Myocyte (in vitro differentiated cells): ENCODE data around the gene CD68. TPM values are rescaled to one million over a fixed set of nuclear protein-coding genes. Genes with fewer than 3 reads are reported as not detected.
"Not testable (repeated sequence)": the region's sequence is repeated elsewhere in the genome, so short reads cannot be mapped to it uniquely, and the experiment has no call there.

Experiments used
- DNase-seq: peaks from one replicate; pipeline ENCODE4 v3.0.0-alpha.2; 2012; ENCODE audit warnings: low read depth
- total RNA-seq: library from RNA; depleted of rRNA; stranded (reverse); fragments of >200 nt; gene quantifications from 2 replicates; pipeline ENCODE4 v1.2.3, GENCODE V29; 2014

The CD68 gene
- total RNA-seq, 1 donor from 2014 or later = 7.6 TPM

- DNase-seq = no peak
Observed at GRCh38 chr17:7580604-7581575, 1.5 kb downstream of the CD68 start.

GRCh38 chr17:7582396-7583252, 3.2 kb downstream of the CD68 start:
- no peak for DNase-seq

DNA sequence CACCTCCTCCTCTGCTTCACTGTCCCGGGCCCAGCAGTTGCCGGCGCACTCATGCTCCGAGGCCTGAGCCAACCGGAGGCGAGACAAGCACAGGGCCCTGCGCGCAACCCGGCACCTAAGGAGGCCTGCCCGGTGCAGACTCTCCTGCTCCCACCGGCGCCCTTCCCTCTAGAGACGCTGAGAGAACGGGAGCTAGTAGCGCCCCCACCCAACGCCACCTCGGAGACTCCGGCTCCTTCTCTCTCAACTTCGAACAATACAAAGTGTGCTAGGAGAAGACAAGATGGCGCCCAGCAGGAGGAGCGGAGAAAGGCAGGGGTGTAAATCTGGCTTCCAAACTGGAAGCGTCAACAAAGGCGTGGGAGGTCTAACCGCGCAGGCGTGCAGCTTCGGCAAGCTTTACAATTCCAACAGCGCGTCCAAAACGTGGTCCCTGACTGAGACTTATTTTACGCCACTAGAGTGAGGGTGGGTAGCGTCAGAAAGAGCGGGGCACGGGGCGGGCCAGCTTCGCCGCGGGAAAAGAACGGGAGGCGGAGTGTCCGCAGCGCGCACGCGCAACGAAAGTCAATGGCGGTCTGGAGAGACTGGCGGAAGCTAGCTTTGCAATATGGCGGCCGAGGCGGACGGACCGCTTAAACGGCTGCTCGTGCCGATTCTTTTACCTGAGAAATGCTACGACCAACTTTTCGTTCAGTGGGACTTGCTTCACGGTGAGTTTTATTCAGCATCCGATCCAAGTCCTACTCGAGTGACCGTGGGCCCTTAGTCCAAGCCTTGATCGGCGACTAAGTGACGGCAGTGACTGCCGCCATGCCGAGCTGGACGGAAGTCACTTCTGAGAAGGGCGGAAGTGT, 4.0 kb downstream of the CD68 start, which contains the start of gene MPDU1:
TSS of gene MPDU1 (plus strand) at position 600 of the 857 bp plus-strand sequence. CDS start at position 611, 11 bp downstream.
- DNase-seq = peak; percentile 98

DNA sequence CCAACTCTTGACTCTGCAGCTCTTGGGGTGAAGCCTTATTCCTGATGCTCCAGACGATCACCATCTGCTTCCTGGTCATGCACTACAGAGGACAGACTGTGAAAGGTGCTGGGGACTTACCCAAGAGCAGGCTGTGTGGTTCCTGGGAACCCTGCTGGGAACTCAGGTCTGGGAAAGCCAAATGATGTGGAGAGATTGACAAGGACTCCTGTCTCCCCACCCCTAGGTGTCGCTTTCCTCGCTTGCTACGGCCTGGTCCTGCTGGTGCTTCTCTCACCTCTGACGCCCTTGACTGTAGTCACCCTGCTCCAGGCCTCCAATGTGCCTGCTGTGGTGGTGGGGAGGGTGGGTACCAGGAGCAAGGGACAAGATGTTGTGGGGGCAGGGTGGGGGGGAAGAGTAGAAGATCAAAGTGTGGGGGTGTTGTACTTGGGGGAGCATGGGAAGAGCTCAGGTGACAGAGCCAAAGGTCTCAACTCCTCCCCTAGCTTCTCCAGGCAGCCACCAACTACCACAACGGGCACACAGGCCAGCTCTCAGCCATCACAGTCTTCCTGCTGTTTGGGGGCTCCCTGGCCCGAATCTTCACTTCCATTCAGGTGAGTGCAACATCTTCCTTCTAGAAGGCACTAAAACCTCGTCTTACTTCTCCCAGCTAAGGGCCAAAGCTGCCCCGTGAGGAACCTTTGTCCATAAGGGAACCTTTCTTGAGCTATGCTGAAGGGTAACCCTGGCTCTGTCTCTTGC, 7.4 kb downstream of the CD68 start:
- peak; percentile 80 for DNase-seq

DNA sequence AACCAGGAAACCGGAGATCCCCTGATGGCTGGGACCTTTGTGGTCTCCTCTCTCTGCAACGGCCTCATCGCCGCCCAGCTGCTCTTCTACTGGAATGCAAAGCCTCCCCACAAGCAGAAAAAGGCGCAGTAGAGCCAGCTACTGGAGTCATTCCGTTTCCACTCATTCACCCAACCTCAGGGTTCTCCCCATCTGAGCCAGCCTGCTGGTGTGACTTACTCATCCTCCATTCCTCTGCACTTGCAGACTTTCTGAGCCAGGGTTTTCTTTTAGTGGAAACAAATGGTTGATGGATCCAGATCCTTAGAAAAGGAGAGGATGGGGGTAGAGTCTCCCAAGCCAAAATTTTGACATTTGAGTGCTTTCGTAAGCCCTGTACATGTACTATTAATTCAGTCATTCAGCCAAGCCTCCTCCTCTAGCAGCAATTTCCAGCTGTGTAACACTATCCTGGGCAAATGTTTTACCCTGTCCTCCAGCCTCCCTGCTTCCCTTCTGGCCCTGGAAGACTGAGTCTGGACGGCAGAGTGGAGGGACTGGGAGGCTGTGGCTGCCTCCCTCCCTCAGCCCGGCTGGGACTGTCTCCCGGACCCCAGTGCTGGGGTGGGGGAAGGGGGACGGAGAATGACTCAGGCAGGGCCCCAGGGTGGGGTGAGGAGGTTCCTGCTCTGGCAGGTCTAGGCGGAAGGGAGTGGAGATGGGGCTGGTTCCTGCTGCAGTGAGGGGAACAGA, 8.1 kb downstream of the CD68 start:
- DNase-seq = peak; percentile 98

DNA sequence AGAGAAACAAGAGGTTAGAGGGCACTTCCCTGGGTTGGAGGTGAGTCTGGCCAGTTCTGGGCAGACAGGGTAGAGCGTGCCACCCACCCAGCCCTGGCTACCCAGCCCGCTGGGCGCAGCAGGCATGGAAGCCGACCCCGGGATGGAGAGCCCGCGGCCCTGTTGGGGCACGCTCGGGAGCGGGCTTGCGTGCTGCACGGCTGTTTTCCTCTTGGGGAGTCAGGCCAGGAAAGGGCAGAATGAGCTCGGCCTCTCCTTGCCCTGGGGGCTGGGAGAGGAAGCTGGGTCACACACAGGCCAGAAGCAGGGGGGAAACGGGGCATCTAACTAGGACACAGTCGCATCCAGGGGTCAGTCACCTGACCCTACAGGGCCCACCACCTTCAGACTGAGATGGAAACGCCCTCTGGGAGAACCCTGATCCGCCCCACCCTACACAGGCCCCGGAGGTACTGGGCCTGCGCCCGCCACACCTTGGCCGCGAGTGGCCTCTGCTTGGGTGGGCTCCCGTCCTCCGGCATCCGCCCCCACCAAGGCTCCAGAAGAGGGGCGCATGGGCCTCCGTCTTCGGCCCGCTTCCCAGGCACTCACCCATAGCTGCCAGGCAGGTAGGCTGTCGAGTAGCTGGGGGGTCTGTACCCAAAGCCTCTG, 9.2 kb downstream of the CD68 start:
- no peak for DNase-seq

DNA sequence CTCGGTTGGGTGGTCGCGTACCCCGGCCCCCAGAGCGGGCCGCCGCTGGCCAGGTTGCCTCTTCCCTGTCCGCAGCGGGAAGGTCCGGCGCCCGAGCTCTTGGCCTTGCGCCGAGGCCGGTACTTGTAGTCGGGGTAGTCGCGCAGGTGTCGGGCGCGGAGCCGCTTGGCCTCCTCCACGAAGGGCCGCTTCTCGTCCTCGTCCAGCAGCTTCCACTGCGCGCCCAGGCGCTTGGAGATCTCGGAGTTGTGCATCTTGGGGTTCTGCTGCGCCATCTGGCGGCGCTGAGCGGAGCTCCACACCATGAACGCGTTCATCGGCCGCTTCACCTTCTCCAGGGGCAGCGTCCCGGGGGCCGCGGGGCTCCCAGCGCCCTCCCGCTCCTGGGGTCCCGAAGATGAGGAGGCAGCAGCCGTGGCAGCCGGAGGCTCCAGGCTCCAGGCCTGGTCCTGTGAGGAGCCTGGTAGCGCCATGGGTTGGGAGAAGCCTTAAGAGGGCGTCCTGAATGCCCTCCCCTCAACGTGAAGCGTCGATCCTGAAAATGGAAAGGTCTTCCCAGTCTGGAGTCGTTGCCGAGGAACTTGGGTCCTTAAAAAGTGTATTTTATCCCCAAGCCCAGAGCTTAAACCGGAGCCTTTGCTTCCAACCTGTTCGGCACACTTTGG, 9.9 kb downstream of the CD68 start:
- DNase-seq = peak; percentile 89

GRCh38 chr17:7589891-7590691, 10.7 kb downstream of the CD68 start, which contains the start of gene SOX15:
Gene SOX15 (minus strand): TSS chr17:7590094. CDS start chr17:7589676, 418 bp downstream.
- peak; percentile 67 for DNase-seq

- peak; percentile 81 for DNase-seq
Observed at GRCh38 chr17:7590743-7591142, 11.3 kb downstream of the CD68 start.

DNA sequence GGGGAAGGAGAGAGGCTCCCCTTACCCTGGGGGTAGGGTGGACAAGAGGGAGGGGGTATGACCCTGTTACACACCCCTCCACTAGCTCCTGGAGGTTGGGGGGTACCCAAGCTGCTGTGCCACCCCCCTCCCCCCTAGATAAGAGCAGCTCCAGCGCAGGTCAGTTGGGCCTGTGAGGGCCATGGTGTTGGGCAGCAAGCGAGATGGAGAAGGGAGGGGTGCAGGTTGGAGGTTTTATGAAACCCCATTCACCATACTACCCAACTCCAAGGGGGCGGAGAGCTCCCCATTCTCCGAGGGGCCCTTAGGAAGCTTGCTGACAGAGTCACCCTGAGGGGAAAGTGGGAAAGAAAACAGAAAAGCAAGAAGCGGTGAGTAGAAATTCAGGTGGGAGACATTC, 12.2 kb downstream of the CD68 start:
- DNase-seq = no peak

- no peak for DNase-seq
Observed at GRCh38 chr17:7592422-7593021, 13.1 kb downstream of the CD68 start.

- DNase-seq = no peak
Observed at GRCh38 chr17:7593296-7593695, 13.9 kb downstream of the CD68 start.

GRCh38 chr17:7597561-7597960, 18.1 kb downstream of the CD68 start:
- DNase-seq = not testable (repeated sequence)

GRCh38 chr17:7606280-7606679, 26.8 kb downstream of the CD68 start:
- DNase-seq = peak; percentile 51

GRCh38 chr17:7610641-7611040, 31.2 kb downstream of the CD68 start:
- no peak for DNase-seq

DNA sequence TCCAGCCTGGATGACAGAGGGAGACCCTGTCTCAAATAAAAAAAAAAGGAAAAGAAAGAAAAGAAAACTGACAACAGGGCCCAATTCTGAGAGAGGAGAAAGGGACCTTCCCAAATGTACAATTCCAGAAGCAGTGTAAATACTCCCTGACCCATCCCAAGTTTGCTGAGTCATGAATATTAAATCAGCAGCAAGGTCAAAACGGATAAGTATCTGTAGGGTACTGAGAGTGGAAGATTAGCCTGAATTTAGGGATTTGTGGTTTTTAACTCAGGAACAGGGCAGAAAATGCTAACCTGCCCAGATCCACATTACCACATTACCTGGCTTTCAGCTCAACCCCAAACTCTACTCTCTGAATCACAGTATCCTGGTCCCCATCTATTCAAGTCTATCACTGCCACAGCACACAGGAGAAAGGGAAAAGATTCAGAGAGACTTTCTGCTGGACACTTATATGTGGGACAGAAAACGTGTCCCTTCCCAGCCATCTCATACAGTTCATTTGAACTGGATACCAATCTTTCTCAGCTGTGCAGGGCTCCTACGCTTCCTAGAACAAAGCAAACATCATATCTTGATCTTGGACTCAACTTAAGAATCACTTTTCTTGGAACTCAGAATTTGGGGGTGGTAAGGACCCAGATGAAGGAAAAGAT, 32.3 kb downstream of the CD68 start:
- no peak for DNase-seq

DNA sequence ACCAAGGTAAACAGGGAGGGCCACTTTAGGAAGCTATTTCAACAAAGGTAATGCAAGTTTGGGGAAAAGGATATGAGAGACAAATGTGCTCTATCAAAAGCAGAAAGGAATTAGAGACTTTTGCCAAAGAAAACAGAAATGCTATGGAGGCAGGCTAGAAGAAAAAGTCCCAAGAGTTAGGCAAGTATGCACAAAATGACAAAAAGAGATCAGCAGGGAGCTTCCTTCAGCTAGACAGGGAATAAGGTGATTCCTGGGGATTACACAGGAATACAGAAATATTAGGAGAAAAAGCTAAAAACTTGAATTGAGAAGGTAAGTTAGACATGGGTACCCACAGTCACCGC, 32.8 kb downstream of the CD68 start:
- no peak for DNase-seq
